Measurements from ENCODE around the gene FAH. TPM values are rescaled to one million over a fixed set of nuclear protein-coding genes. Genes with fewer than 3 reads are reported as not detected.

The FAH gene
- total and polyA plus RNA-seq, 10 of the 15 experiments (the other 5 are each of a cell fraction or from before 2014, with no cell fraction given): 36.3 to 121 (median 62.0) TPM

DNA sequence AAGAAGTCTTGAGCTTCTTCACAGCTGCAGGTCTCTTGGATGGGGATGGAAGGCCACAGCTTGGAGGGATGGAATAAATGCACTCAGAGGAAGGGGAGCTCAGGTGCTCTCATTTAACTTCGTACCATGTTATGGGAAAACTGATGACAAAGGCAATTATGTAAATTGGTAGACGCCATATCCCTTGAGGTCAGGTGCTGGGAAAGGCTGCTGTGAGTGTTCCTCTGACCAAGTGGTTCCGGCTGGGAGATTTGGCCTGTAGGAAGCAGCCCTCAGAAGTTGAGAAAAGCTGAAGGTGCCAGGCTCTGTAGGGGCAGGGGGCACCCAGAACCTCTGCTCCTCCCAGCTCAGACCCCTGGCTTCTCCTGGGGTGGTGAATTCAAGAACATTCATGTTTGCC lies 47.1 kb downstream of the FAH start (continued):
- TF ChIP-seq, protein P1, sequence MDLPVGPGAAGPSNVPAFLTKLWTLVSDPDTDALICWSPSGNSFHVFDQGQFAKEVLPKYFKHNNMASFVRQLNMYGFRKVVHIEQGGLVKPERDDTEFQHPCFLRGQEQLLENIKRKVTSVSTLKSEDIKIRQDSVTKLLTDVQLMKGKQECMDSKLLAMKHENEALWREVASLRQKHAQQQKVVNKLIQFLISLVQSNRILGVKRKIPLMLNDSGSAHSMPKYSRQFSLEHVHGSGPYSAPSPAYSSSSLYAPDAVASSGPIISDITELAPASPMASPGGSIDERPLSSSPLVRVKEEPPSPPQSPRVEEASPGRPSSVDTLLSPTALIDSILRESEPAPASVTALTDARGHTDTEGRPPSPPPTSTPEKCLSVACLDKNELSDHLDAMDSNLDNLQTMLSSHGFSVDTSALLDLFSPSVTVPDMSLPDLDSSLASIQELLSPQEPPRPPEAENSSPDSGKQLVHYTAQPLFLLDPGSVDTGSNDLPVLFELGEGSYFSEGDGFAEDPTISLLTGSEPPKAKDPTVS (IDR thresholded peaks at IDR 0.05; ENCODE audit: low read depth, low read length): no peak

DNA sequence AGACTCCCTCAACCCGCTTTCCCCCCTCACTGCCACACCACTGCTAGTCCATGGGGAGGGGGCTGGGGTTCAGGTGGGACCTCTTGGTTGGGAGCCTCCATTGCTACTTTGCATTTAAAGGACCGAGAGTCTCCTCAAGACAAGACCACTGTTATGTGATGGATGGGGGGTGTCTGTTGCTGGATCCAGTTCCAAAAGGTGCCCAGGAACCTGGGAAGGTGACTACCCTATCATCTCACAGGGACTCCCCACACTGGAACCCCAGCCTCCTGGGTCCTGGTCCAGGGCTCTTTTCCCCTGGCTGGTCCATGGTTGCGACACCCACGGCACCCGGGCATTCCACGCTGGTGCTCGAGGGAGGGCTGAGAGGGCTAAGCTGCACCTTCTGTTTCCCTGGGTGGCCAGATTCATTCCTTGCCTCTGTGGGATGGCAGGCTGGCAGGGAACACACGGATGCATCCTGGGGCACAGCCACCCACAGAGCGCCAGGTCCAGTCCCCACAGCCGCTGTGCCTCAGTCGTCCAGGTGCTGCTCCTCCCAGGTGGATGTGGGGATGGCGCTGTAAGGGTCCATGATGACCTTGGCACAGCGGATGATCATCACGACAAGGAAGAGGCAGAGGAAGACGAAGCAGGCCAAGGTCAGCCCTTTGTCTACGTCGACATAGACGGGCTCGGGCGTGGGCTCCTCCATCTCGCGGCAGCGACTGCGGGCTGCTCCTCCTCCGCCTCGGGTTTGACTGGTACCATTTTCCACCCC lies 48.6 kb downstream of the FAH start:
- Histone ChIP-seq H3K36me3 (ENCODE audit: control insufficient read depth in 2 of 2, insufficient read depth in 2 of 2, low read length in 1 of 2) (no peaks in the 10 kb centered on the region), H3K27me3 (replicated peaks in 1 of 2; ENCODE audit: control insufficient read depth in 2 of 2, insufficient read depth in 2 of 2, low read length in 1 of 2) (no peaks in the 10 kb centered on the region), H3K9me3 (replicated peaks; ENCODE audit: control insufficient read depth, insufficient read depth, low read length) (no peaks in the 10 kb centered on the region), H3K4me1 (ENCODE audit: control insufficient read depth, insufficient read depth, low read length) (no peaks in the 10 kb centered on the region), H3K4me2 (ENCODE audit: control insufficient read depth, insufficient read depth) (no peak overlapping the region), H3K79me2 (ENCODE audit: control insufficient read depth, insufficient read depth, low read length) (no peaks in the 10 kb centered on the region), H2AFZ (ENCODE audit: control insufficient read depth, low read depth, low read length) (no peak overlapping the region), H3K4me3 (no peak overlapping the region), H3K9ac (ENCODE audit: control insufficient read depth, insufficient read depth, low read length) (no peak overlapping the region), H4K20me1 (ENCODE audit: control insufficient read depth, insufficient read depth) (no peaks in the 10 kb centered on the region; the same call in 1 of the 2 replicates), H3K27ac (ENCODE audit: control insufficient read depth, insufficient read depth) (no peak overlapping the region)
- no peak for FAIRE-seq
- ChIA-PET RAD21 (ENCODE audit: unreplicated experiment) (no interaction called here), CTCF (no interaction called here), SMC1A (ENCODE audit: uncharacterized antibody, unreplicated experiment) (no interaction called here), POLR2A (no interaction called here)
- intact Hi-C loops (cut with micrococcal nuclease; ENCODE audit: unreplicated experiment): no loop called here
- BruUV-seq (replicated peaks): no TSS peak
- TF ChIP-seq RCOR1 (conservative IDR thresholded peaks at IDR 0.05; ENCODE audit: low read depth, low read length) (no peak), MYC (IDR thresholded peaks at IDR 0.05; ENCODE audit: insufficient read depth, insufficient read length, insufficient replicate concordance, low read length, severe bottlenecking) (no peak)
- TF ChIP-seq, protein P2, sequence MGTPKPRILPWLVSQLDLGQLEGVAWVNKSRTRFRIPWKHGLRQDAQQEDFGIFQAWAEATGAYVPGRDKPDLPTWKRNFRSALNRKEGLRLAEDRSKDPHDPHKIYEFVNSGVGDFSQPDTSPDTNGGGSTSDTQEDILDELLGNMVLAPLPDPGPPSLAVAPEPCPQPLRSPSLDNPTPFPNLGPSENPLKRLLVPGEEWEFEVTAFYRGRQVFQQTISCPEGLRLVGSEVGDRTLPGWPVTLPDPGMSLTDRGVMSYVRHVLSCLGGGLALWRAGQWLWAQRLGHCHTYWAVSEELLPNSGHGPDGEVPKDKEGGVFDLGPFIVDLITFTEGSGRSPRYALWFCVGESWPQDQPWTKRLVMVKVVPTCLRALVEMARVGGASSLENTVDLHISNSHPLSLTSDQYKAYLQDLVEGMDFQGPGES (IDR thresholded peaks at IDR 0.05): no peak
- no peak for ATAC-seq
- no peak for DNase-seq (ENCODE audit: low read depth, low spot score)
- 60% methylated on average over 26 of the region's 26 CpGs for WGBS (ENCODE audit: insufficient coverage, insufficient replicate concordance, low lambda C conversion rate, missing lambda C conversion rate)
- in situ Hi-C loops (cut with MboI): no loop called here
